Hepatocyte (in vitro differentiated cells): Measurements from ENCODE around the gene JAKMIP3. TPM values are rescaled to one million over a fixed set of nuclear protein-coding genes. Genes with fewer than 3 reads are reported as not detected.

ENCODE experiments used
- DNase-seq: peaks from one replicate; pipeline ENCODE4 v3.0.0-alpha.2; 2016; ENCODE audit warnings: low spot score
- H2AFZ ChIP-seq: fragments of 200-600 bp; sonication (generic); 2 replicates; pipeline ENCODE4 v1.6.0; 2016; ENCODE audit warnings: antibody characterized with exemption, mild to moderate bottlenecking
- H3K27ac ChIP-seq: fragments of 200-600 bp; sonication (generic); 2 replicates; pipeline ENCODE4 v1.5.1; 2016; ENCODE audit warnings: mild to moderate bottlenecking
- H3K27me3 ChIP-seq: fragments of 200-600 bp; sonication (generic); 2 replicates; pipeline ENCODE4 v1.6.1; 2016
- H3K36me3 ChIP-seq: fragments of 200-600 bp; sonication (generic); replicated peaks from 2 replicates; pipeline ENCODE4 v1.5.1; 2016; ENCODE audit warnings: low read depth; ENCODE audit not compliant: insufficient read depth
- H3K4me1 ChIP-seq: fragments of 200-600 bp; sonication (generic); 2 replicates; pipeline ENCODE4 v1.5.1; 2016; ENCODE audit warnings: mild to moderate bottlenecking, moderate library complexity; ENCODE audit not compliant: insufficient read depth
- H3K4me2 ChIP-seq: fragments of 200-600 bp; sonication (generic); 2 replicates; pipeline ENCODE4 v1.6.0; 2016
- H3K4me3 ChIP-seq: fragments of 200-600 bp; sonication (generic); 2 replicates; pipeline ENCODE4 v1.5.1; 2016; ENCODE audit warnings: mild to moderate bottlenecking
- H3K79me2 ChIP-seq: fragments of 200-600 bp; sonication (generic); 2 replicates; pipeline ENCODE4 v1.6.0; 2017; ENCODE audit warnings: mild to moderate bottlenecking
- H3K9me2 ChIP-seq: fragments of 200-600 bp; sonication (generic); replicated peaks from 2 replicates; pipeline ENCODE4 v1.6.0; 2017; ENCODE audit warnings: mild to moderate bottlenecking; ENCODE audit not compliant: insufficient read depth
- H3K9me3 ChIP-seq: fragments of 200-600 bp; sonication (generic); 2 replicates; pipeline ENCODE4 v1.5.1; 2016; ENCODE audit warnings: low read depth, mild to moderate bottlenecking
- H4K20me1 ChIP-seq: fragments of 200-600 bp; sonication (generic); 2 replicates; pipeline ENCODE4 v1.6.0; 2016; ENCODE audit warnings: mild to moderate bottlenecking; ENCODE audit not compliant: insufficient read depth, poor library complexity, severe bottlenecking
- CTCF ChIP-seq: fragments of 200-600 bp; sonication (generic); IDR thresholded peaks from 2 replicates; pipeline ENCODE4 v1.5.1; 2016; ENCODE audit warnings: antibody characterized with exemption, mild to moderate bottlenecking; ENCODE audit not compliant: poor library complexity
- EZH2 ChIP-seq: fragments of 200-600 bp; sonication (generic); IDR thresholded peaks from 2 replicates; pipeline ENCODE4 v1.6.1; 2016; ENCODE audit warnings: antibody characterized with exemption, mild to moderate bottlenecking, borderline replicate concordance
- EZH2phosphoT487 ChIP-seq: fragments of 200-600 bp; sonication (generic); IDR thresholded peaks from one replicate; pipeline ENCODE4 v1.6.1; 2018; ENCODE audit warnings: antibody characterized with exemption, mild to moderate bottlenecking, low read depth, moderate library complexity; ENCODE audit not compliant: unreplicated experiment, severe bottlenecking
- WGBS: methylation state at CpG from one replicate; pipeline ENCODE4 v1.1.6; 2016; ENCODE audit warnings: low lambda C conversion rate; ENCODE audit errors: missing lambda C conversion rate; 5-methylcytosine and 5-hydroxymethylcytosine counted together
- polyA plus RNA-seq: library from polyadenylated mRNA; unstranded; fragments of >200 nt; fragmentation: Nextera tagmentation; extraction: Ambion mirVana; gene quantifications from 2 replicates; pipeline ENCODE4 v1.2.1, GENCODE V29; 2016
- total RNA-seq: library from RNA; depleted of rRNA; stranded (reverse); fragments of >200 nt; gene quantifications from 2 replicates; pipeline ENCODE4 v1.2.3, GENCODE V29; 2014

The JAKMIP3 gene
- total and polyA plus RNA-seq, 2 experiments from 2014 or later = 0.02 to 0.10 TPM

- no peak for DNase-seq
These were observed 2.8 kb downstream of the JAKMIP3 start for GRCh38 chr10:132068431-132069121.

GRCh38 chr10:132069122-132069848 is 3.5 kb downstream of the JAKMIP3 start:
- 87% methylated on average over 8 of the region's 8 CpGs for WGBS
- H4K20me1 ChIP-seq = no peaks in the 10 kb centered on the region
- no peak for DNase-seq

More at GRCh38 chr10:132068431-132069121, 2.8 kb downstream of the JAKMIP3 start:
- Histone ChIP-seq H4K20me1 (no peaks in the 10 kb centered on the region), H3K4me2 (no peak overlapping the region), H3K27me3 (no peaks in the 10 kb centered on the region), H3K4me3 (no peak overlapping the region), H3K27ac (no peak overlapping the region), H3K9me2 (no peaks in the 10 kb centered on the region), H3K9me3 (no peaks in the 10 kb centered on the region), H3K79me2 (no peaks in the 10 kb centered on the region), H3K36me3 (no peaks in the 10 kb centered on the region), H3K4me1 (peaks cover 8% of the 10 kb centered on the region), H2AFZ (no peak overlapping the region)
- 95% methylated on average over 13 of the region's 13 CpGs for WGBS
- TF ChIP-seq EZH2 (no peak), EZH2phosphoT487 (no peak), CTCF (no peak)

GRCh38 chr10:132069849-132070182 is 4.1 kb downstream of the JAKMIP3 start:
- H3K36me3 ChIP-seq = no peaks in the 10 kb centered on the region
- H4K20me1 ChIP-seq = no peaks in the 10 kb centered on the region
- no peak overlapping the region for H3K4me3 ChIP-seq
- no peak overlapping the region for H2AFZ ChIP-seq
- DNase-seq = no peak
- H3K79me2 ChIP-seq = no peaks in the 10 kb centered on the region
- H3K9me2 ChIP-seq = no peaks in the 10 kb centered on the region
- 92% methylated on average over 7 of the region's 7 CpGs for WGBS
- H3K9me3 ChIP-seq = no peaks in the 10 kb centered on the region
- H3K27ac ChIP-seq = no peak overlapping the region
- no peaks in the 10 kb centered on the region for H3K27me3 ChIP-seq
- no peak for TF ChIP-seq EZH2
- TF ChIP-seq EZH2phosphoT487 = no peak
- TF ChIP-seq CTCF = no peak
- H3K4me2 ChIP-seq = no peak overlapping the region
- peaks cover 8% of the 10 kb centered on the region for H3K4me1 ChIP-seq

More at GRCh38 chr10:132069122-132069848, 3.5 kb downstream of the JAKMIP3 start:
- Histone ChIP-seq H3K4me1 (peaks cover 8% of the 10 kb centered on the region), H3K27me3 (no peaks in the 10 kb centered on the region), H3K27ac (no peak overlapping the region), H3K9me3 (no peaks in the 10 kb centered on the region), H3K4me3 (no peak overlapping the region), H3K36me3 (no peaks in the 10 kb centered on the region), H3K79me2 (no peaks in the 10 kb centered on the region), H3K4me2 (no peak overlapping the region), H3K9me2 (no peaks in the 10 kb centered on the region), H2AFZ (no peak overlapping the region)
- TF ChIP-seq EZH2 (no peak), CTCF (no peak), EZH2phosphoT487 (no peak)
